ENCODE measurements around the gene KIN.

DNA sequence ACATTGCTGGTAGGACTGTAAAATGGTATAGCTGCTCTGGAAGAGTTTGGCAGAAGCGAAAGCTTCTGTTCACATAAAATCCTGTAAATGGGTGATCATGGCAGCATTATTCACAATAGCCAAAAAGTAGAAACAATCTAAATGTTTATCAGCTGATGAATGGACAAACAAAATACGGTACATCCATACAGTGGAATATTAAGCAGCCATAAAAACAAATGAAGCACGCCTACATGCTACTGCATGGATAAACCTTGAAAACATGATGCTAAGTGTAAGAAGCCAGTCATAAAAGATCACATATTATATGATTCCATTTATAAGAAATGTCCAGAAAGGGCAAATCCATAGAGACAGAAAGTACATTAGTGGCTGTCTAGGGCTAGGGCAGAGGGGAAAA, 32.7 kb downstream of the KIN start:
- TF ChIP-seq, protein P1, sequence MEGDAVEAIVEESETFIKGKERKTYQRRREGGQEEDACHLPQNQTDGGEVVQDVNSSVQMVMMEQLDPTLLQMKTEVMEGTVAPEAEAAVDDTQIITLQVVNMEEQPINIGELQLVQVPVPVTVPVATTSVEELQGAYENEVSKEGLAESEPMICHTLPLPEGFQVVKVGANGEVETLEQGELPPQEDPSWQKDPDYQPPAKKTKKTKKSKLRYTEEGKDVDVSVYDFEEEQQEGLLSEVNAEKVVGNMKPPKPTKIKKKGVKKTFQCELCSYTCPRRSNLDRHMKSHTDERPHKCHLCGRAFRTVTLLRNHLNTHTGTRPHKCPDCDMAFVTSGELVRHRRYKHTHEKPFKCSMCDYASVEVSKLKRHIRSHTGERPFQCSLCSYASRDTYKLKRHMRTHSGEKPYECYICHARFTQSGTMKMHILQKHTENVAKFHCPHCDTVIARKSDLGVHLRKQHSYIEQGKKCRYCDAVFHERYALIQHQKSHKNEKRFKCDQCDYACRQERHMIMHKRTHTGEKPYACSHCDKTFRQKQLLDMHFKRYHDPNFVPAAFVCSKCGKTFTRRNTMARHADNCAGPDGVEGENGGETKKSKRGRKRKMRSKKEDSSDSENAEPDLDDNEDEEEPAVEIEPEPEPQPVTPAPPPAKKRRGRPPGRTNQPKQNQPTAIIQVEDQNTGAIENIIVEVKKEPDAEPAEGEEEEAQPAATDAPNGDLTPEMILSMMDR (IDR thresholded peaks at IDR 0.05), result no peak
- TF ChIP-seq POLR2AphosphoS5 (IDR thresholded peaks at IDR 0.05; ENCODE audit: low read depth, low read length) (no peak), TCF7L2 (IDR thresholded peaks at IDR 0.05; ENCODE audit: low read depth, low read length) (no peak)

Measured in Panc1 (cell line).